Activated T-helper 2 cell treated with anti-CD3 and anti-CD28 coated beads, Interferon-gamma antibody, Interleukin-2, Interleukin-4, amounts not matched to agents 10 μg/mL and 5 μg/mL and 100 μg/mL, durations not matched to agents 14 hours and 24 hours and 36 hours (primary cell): Measurements from ENCODE around the gene NUP93. TPM values are rescaled to one million over a fixed set of nuclear protein-coding genes. Genes with fewer than 3 reads are reported as not detected.

Experiments
- DNase-seq: peaks from one replicate; pipeline ENCODE4 v3.0.0; 2021; ENCODE audit warnings: low spot score
- H3K27ac Mint-ChIP-seq: one replicate; pipeline ENCODE4 v1.8.0; 2021; ENCODE audit warnings: mixed read lengths
- H3K27me3 Mint-ChIP-seq: one replicate; pipeline ENCODE4 v1.8.0; 2021; ENCODE audit warnings: low read depth, mixed read lengths
- H3K36me3 Mint-ChIP-seq: one replicate; pipeline ENCODE4 v1.8.0; 2021; ENCODE audit warnings: low read depth, mixed read lengths
- H3K4me1 Mint-ChIP-seq: one replicate; pipeline ENCODE4 v1.8.0; 2021; ENCODE audit warnings: low read depth, mixed read lengths
- H3K4me3 Mint-ChIP-seq: one replicate; pipeline ENCODE4 v1.8.0; 2021; ENCODE audit warnings: low read depth, mild to moderate bottlenecking, moderate library complexity, mixed read lengths
- H3K9me3 Mint-ChIP-seq: one replicate; pipeline ENCODE4 v1.8.0; 2021; ENCODE audit warnings: mixed read lengths
- intact Hi-C: fragments of 100-400 bp; cut with micrococcal nuclease; formaldehyde crosslinking; loops from one replicate; pipeline ENCODE4 v1.15.1; 2023
- total RNA-seq: library from RNA; stranded (reverse); gene quantifications from 2 replicates; pipeline ENCODE4 v1.2.3, GENCODE V29; 2022

NUP93 gene
- total RNA-seq, 1 donor from 2014 or later, result 149 TPM

GRCh38 chr16:56823081-56823733, 93.3 kb downstream of the NUP93 start:
- Mint-ChIP-seq H3K36me3 (peaks cover 25% of the 10 kb centered on the region), H3K27ac (no peak overlapping the region), H3K27me3 (no peaks in the 10 kb centered on the region), H3K4me1 (no peaks in the 10 kb centered on the region), H3K9me3 (no peaks in the 10 kb centered on the region), H3K4me3 (no peak overlapping the region)
- no peak for DNase-seq
- intact Hi-C loops, result no loop called here

GRCh38 chr16:56824331-56824730, 94.4 kb downstream of the NUP93 start:
- Mint-ChIP-seq H3K27me3 (no peaks in the 10 kb centered on the region), H3K27ac (no peak overlapping the region), H3K4me3 (no peak overlapping the region), H3K9me3 (no peaks in the 10 kb centered on the region), H3K4me1 (no peaks in the 10 kb centered on the region), H3K36me3 (peaks cover 33% of the 10 kb centered on the region)
- intact Hi-C loops, result no loop called here
- DNase-seq, result no peak

GRCh38 chr16:56824804-56825203, 94.9 kb downstream of the NUP93 start:
- H3K27ac Mint-ChIP-seq, result no peak overlapping the region
- H3K27me3 Mint-ChIP-seq, result no peaks in the 10 kb centered on the region
- H3K36me3 Mint-ChIP-seq, result peaks cover 31% of the 10 kb centered on the region
- intact Hi-C loops, result no loop called here
- no peak for DNase-seq
- H3K9me3 Mint-ChIP-seq, result no peaks in the 10 kb centered on the region
- no peaks in the 10 kb centered on the region for H3K4me1 Mint-ChIP-seq
- no peak overlapping the region for H3K4me3 Mint-ChIP-seq

GRCh38 chr16:56825826-56826225, 95.9 kb downstream of the NUP93 start:
- Mint-ChIP-seq H3K4me3 (no peak overlapping the region), H3K27ac (no peak overlapping the region), H3K36me3 (peaks cover 33% of the 10 kb centered on the region), H3K27me3 (no peaks in the 10 kb centered on the region), H3K9me3 (no peaks in the 10 kb centered on the region), H3K4me1 (no peaks in the 10 kb centered on the region)
- DNase-seq, result no peak
- intact Hi-C loops, result no loop called here

GRCh38 chr16:56828647-56829046, 98.7 kb downstream of the NUP93 start:
- Mint-ChIP-seq H3K9me3 (no peaks in the 10 kb centered on the region), H3K4me1 (peaks cover 13% of the 10 kb centered on the region), H3K27ac (no peak overlapping the region), H3K36me3 (peaks cover 53% of the 10 kb centered on the region), H3K4me3 (no peak overlapping the region), H3K27me3 (no peaks in the 10 kb centered on the region)
- DNase-seq, result no peak
- intact Hi-C loops, result no loop called here

GRCh38 chr16:56830669-56831068, 100.7 kb downstream of the NUP93 start:
- H3K36me3 Mint-ChIP-seq, result peaks cover 61% of the 10 kb centered on the region
- intact Hi-C loops, result no loop called here
- no peak overlapping the region for H3K27ac Mint-ChIP-seq
- H3K4me3 Mint-ChIP-seq, result no peak overlapping the region
- no peaks in the 10 kb centered on the region for H3K9me3 Mint-ChIP-seq
- no peaks in the 10 kb centered on the region for H3K27me3 Mint-ChIP-seq
- H3K4me1 Mint-ChIP-seq, result peaks cover 13% of the 10 kb centered on the region
- DNase-seq, result no peak

- Mint-ChIP-seq H3K4me3 (no peak overlapping the region), H3K4me1 (peaks cover 13% of the 10 kb centered on the region), H3K27ac (peak overlapping the region; percentile 50), H3K9me3 (no peaks in the 10 kb centered on the region), H3K36me3 (peaks cover 70% of the 10 kb centered on the region), H3K27me3 (no peaks in the 10 kb centered on the region)
- intact Hi-C loops, result no loop called here
- DNase-seq, result no peak
Measured at GRCh38 chr16:56832768-56833167, 102.8 kb downstream of the NUP93 start.

GRCh38 chr16:56833243-56833970, 103.5 kb downstream of the NUP93 start:
- no peak for DNase-seq
- intact Hi-C loops, result no loop called here
- peaks cover 74% of the 10 kb centered on the region for H3K36me3 Mint-ChIP-seq
- H3K27me3 Mint-ChIP-seq, result no peaks in the 10 kb centered on the region
- H3K9me3 Mint-ChIP-seq, result no peaks in the 10 kb centered on the region
- H3K4me1 Mint-ChIP-seq, result peaks cover 13% of the 10 kb centered on the region
- H3K27ac Mint-ChIP-seq, result peak overlapping the region; percentile 50
- no peak overlapping the region for H3K4me3 Mint-ChIP-seq

GRCh38 chr16:56835320-56835719, 105.4 kb downstream of the NUP93 start:
- no peak overlapping the region for H3K27ac Mint-ChIP-seq
- intact Hi-C loops, result no loop called here
- H3K9me3 Mint-ChIP-seq, result no peaks in the 10 kb centered on the region
- peaks cover 69% of the 10 kb centered on the region for H3K36me3 Mint-ChIP-seq
- DNase-seq, result no peak
- H3K4me3 Mint-ChIP-seq, result no peak overlapping the region
- no peaks in the 10 kb centered on the region for H3K27me3 Mint-ChIP-seq
- peaks cover 13% of the 10 kb centered on the region for H3K4me1 Mint-ChIP-seq

- H3K27ac Mint-ChIP-seq, result no peak overlapping the region
- no peaks in the 10 kb centered on the region for H3K9me3 Mint-ChIP-seq
- no peak overlapping the region for H3K4me3 Mint-ChIP-seq
- no peaks in the 10 kb centered on the region for H3K27me3 Mint-ChIP-seq
- DNase-seq, result no peak
- H3K36me3 Mint-ChIP-seq, result peaks cover 63% of the 10 kb centered on the region
- H3K4me1 Mint-ChIP-seq, result peaks cover 13% of the 10 kb centered on the region
- intact Hi-C loops, result no loop called here
Measured at GRCh38 chr16:56836410-56837230, 106.7 kb downstream of the NUP93 start.

- Mint-ChIP-seq H3K9me3 (no peaks in the 10 kb centered on the region), H3K4me1 (no peaks in the 10 kb centered on the region), H3K4me3 (no peak overlapping the region), H3K27ac (no peak overlapping the region), H3K27me3 (no peaks in the 10 kb centered on the region), H3K36me3 (peaks cover 59% of the 10 kb centered on the region)
- DNase-seq, result no peak
- intact Hi-C loops, result no loop called here
Measured at GRCh38 chr16:56838622-56839337, 108.9 kb downstream of the NUP93 start.

- H3K36me3 Mint-ChIP-seq, result peaks cover 61% of the 10 kb centered on the region
- DNase-seq, result no peak
- H3K4me3 Mint-ChIP-seq, result no peak overlapping the region
- no peaks in the 10 kb centered on the region for H3K27me3 Mint-ChIP-seq
- intact Hi-C loops, result no loop called here
- no peaks in the 10 kb centered on the region for H3K9me3 Mint-ChIP-seq
- no peak overlapping the region for H3K27ac Mint-ChIP-seq
- H3K4me1 Mint-ChIP-seq, result no peaks in the 10 kb centered on the region
Measured at GRCh38 chr16:56841233-56841632, 111.3 kb downstream of the NUP93 start.
